HG02970 (cell line): ENCODE data around the gene BPIFB3.
"Not testable (repeated sequence)": the region's sequence is repeated elsewhere in the genome, so short reads cannot be mapped to it uniquely, and the experiment has no call there.

Experiments used
- ATAC-seq: cut with Tn5 transposase; IDR thresholded peaks from one replicate; pipeline ENCODE4 v1.9.1; 2021; ENCODE audit warnings: mild to moderate bottlenecking, moderate library complexity, moderate number of reproducible peaks; ENCODE audit not compliant: unreplicated experiment, low FRiP score

Gene BPIFB3

GRCh38 chr20:33082546-33082945 is 28.8 kb downstream of the BPIFB3 start:
- ATAC-seq: no peak

GRCh38 chr20:33083544-33084340 is 30.0 kb downstream of the BPIFB3 start:
- no peak for ATAC-seq

GRCh38 chr20:33084722-33085121 is 31.0 kb downstream of the BPIFB3 start:
- no peak for ATAC-seq

- no peak for ATAC-seq
Measured at GRCh38 chr20:33086052-33086722, 32.5 kb downstream of the BPIFB3 start.

GRCh38 chr20:33091147-33091546 is 37.4 kb downstream of the BPIFB3 start:
- ATAC-seq: no peak

- ATAC-seq: no peak
Measured at GRCh38 chr20:33091693-33092092, 38.0 kb downstream of the BPIFB3 start.

GRCh38 chr20:33092361-33092760 is 38.7 kb downstream of the BPIFB3 start:
- no peak for ATAC-seq

GRCh38 chr20:33093074-33093473 is 39.4 kb downstream of the BPIFB3 start:
- ATAC-seq: no peak

- no peak for ATAC-seq
Measured at GRCh38 chr20:33093582-33093981, 39.9 kb downstream of the BPIFB3 start.

- ATAC-seq: no peak
Measured at GRCh38 chr20:33095249-33095648, 41.5 kb downstream of the BPIFB3 start.

- ATAC-seq: not testable (repeated sequence)
Measured at GRCh38 chr20:33095902-33096584, 42.3 kb downstream of the BPIFB3 start.

- no peak for ATAC-seq
Measured at GRCh38 chr20:33097001-33097400, 43.3 kb downstream of the BPIFB3 start.

GRCh38 chr20:33099843-33100538 is 46.3 kb downstream of the BPIFB3 start:
- ATAC-seq: no peak

GRCh38 chr20:33103556-33103955 is 49.9 kb downstream of the BPIFB3 start:
- no peak for ATAC-seq

GRCh38 chr20:33104336-33104735 is 50.6 kb downstream of the BPIFB3 start:
- no peak for ATAC-seq

- ATAC-seq: no peak
Measured at GRCh38 chr20:33105316-33105924, 51.7 kb downstream of the BPIFB3 start.

GRCh38 chr20:33106058-33106620 is 52.4 kb downstream of the BPIFB3 start:
- ATAC-seq: not testable (repeated sequence)

- no peak for ATAC-seq
Measured at GRCh38 chr20:33108661-33109060, 55.0 kb downstream of the BPIFB3 start.

GRCh38 chr20:33110147-33110825 is 56.6 kb downstream of the BPIFB3 start:
- ATAC-seq: no peak
